Measurements from ENCODE around the gene MFGE8. TPM values are rescaled to one million over a fixed set of nuclear protein-coding genes. Genes with fewer than 3 reads are reported as not detected.

MFGE8 gene, protein sequence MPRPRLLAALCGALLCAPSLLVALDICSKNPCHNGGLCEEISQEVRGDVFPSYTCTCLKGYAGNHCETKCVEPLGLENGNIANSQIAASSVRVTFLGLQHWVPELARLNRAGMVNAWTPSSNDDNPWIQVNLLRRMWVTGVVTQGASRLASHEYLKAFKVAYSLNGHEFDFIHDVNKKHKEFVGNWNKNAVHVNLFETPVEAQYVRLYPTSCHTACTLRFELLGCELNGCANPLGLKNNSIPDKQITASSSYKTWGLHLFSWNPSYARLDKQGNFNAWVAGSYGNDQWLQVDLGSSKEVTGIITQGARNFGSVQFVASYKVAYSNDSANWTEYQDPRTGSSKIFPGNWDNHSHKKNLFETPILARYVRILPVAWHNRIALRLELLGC
- 293 to 355 TPM (median 331 TPM) in 5 replicates for total RNA-seq (2022; extraction: Qiagen RNA extraction)

DNA sequence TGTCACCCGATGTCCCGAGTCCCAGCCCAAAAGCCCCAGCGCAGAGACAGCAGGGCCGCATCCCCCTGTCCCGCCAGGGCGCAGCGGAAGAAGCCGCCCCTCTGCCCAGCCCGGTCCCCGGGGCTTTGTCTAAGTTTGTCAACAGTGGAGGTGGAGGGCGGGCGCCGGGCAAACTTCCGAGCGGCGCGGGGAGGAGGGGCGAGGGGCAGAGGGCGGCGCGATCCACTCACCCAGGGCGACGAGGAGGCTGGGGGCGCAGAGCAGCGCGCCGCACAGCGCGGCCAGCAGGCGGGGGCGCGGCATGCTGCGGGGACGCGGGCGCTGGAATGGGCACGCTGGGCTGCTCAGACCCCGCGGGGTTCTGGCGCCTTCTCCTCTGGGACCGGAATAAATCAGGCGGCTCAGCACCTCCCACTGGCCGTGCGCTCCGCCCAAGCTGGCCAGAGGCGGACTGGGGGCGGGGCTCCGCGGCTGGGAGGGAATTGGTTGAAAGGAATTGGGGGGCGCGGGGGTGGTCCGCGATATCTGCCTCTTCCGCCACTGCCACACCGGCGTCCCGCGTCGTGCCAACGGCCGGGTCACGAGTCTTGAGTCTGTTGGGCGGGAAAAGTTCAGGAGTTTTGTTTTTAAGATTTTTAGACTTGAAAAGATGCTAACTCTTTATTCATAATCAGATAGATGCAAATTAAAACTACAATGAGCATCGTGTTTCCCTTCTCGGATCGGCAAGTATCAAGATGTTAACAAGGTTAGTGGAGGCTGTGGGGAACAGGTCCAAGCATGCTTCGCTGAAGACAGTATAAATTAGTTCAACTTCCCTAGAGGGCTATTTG is at the start of gene MFGE8:
Gene MFGE8, minus strand, starts transcription at position 363 of the 833 bp plus-strand sequence. Its CDS starts 60 bp downstream, at position 303.

DNA sequence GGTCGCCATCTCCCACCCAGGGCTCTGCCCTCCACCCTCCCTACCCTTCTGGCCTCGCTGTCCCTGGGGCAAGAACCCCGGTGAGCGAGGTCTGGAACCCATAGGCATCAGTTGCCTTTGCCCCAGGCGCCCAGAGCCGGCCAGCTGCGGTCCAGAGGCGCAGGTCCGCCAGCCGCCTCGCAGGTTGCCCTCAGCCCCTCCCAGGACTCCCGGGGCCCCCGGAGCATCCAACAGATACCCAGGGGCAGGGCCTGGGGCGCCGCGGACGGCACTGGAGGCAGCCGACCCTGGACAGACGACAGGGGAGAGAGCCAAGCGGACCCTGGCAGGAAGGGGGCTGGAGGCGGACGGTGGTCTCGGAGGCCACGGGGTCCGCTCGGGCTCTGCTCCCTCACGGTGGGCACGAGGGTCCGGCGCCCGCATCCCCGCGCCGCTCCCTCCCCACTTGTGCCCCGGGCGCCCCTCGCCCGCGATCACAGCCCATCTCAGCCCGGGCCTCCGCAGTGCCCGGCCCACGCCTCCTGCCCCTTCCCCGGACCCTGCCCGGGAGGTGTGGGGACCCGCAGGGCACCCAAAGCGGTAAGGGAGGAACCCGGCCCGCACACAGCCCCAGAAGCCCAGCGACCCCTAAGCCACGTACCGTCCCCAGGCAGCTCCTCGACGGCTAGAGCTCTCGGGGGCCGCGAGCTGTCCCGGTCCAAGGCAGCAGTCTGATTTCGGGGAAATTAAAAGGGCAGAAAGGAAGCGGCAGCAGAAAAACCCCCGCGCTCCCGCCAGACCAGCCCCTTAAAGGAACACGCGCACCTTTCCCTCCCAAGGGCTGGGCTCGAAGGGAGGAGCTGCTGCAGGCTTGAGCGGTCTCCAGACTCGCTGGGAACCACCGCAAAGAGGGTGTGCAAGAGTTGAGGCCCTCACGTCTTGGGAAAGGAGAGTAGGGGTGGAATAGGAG is 18.1 kb downstream of the MFGE8 start, which contains the start of gene HAPLN3:
Gene HAPLN3, minus strand, starts transcription at position 726 of the 949 bp plus-strand sequence. CDS start 8,246 bp downstream, outside the sequence.

Other genes starting within 250 kb of the MFGE8 start
- 0.66 to 1.4 TPM (median 0.94 TPM) in 5 replicates for gene ACAN, start 109.9 kb downstream of the MFGE8 start, total RNA-seq (2022; extraction: Qiagen RNA extraction)
- 22.5 to 25.3 TPM (median 25.3 TPM) in 5 replicates for gene HAPLN3, start 17.8 kb downstream of the MFGE8 start, total RNA-seq (2022; extraction: Qiagen RNA extraction)
- 112 to 161 TPM (median 139 TPM) in 5 replicates for gene ABHD2, start 175.1 kb upstream of the MFGE8 start, total RNA-seq (2022; extraction: Qiagen RNA extraction)

All from A549 treated with AZD2906 at 1 μM for 4 hours (cell line).